Activated T-cell treated with anti-CD3 and anti-CD28 coated beads, Interleukin-2, amount 50 U/mL, for 24 hours (primary cell): ENCODE results near the gene IL2RG.

Experiments
- DNase-seq: peaks from one replicate; pipeline ENCODE4 v3.0.0-alpha.2; 2020
- H3K27ac Mint-ChIP-seq: 2 replicates; pipeline ENCODE4 v1.8.0; 2020; ENCODE audit warnings: mild to moderate bottlenecking, mixed read lengths
- H3K27me3 Mint-ChIP-seq: 2 replicates; pipeline ENCODE4 v1.8.0; 2020; ENCODE audit warnings: mixed read lengths
- H3K36me3 Mint-ChIP-seq: 2 replicates; pipeline ENCODE4 v1.8.0; 2020; ENCODE audit warnings: low read depth, mixed read lengths
- H3K4me1 Mint-ChIP-seq: 2 replicates; pipeline ENCODE4 v1.8.0; 2020; ENCODE audit warnings: low read depth, mixed read lengths
- H3K4me3 Mint-ChIP-seq: 2 replicates; pipeline ENCODE4 v1.8.0; 2020; ENCODE audit warnings: mild to moderate bottlenecking, moderate library complexity, mixed read lengths
- H3K9me3 Mint-ChIP-seq: 2 replicates; pipeline ENCODE4 v1.8.0; 2020; ENCODE audit warnings: mixed read lengths

IL2RG gene

DNA sequence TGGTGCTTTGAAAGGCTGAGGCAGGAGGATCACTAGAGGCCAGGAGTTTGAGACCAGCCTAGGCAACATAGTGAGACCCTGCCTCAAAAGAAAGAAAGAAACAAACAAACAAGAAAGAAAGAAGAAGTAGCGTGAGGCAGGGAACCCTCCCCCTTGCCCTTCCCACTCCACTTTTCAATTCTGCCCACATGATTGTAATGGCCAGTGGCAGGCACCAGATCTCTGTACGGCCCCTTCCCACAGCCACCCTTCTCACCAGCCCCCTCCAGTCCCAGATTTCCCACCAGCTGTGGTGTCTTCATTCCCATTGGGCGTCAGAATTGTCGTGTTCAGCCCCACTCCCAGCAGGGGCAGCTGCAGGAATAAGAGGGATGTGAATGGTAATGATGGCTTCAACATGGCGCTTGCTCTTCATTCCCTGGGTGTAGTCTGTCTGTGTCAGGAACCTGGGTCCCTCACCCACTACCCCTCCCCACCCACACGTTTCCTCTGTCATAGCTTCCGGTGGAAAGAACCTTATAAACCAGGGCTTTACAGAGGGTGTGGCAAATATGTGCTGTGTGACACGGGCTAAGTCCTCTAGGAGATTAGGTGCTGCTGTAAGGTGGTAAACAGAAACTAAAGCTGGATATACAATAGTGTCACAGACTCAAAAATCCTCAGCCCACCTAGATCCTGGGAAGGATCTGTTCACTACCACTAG is at the start of gene IL2RG:
TSS of gene IL2RG (minus strand) at position 437 of the 703 bp plus-strand sequence. CDS start at position 399, 38 bp downstream.
- peak; percentile 71 for DNase-seq
- H3K9me3 Mint-ChIP-seq: no peaks in the 10 kb centered on the region

DNA sequence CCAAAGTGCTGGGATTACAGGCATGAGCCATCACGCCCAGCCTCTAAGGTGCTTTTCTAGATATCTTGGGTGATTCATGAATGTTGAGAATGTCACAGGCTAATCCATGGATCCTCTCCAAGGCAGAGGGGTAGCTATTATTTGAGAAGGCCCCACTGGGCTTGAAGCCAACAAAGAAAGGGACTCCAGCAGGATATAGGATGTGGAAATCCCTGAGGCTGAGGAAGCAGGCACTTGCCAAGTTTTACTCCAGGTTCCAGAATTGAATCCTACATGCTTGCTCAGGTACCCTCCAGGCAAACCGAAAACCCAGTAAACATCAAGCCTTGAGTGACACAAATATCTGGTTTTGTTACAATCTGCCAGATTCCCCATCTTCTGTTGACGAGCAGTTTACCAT is 49.1 kb upstream of the IL2RG start:
- peaks cover 40% of the 10 kb centered on the region for H3K27me3 Mint-ChIP-seq
- H3K27ac Mint-ChIP-seq: no peak overlapping the region
- no peak overlapping the region for H3K4me3 Mint-ChIP-seq
- H3K36me3 Mint-ChIP-seq: no peaks in the 10 kb centered on the region
- H3K9me3 Mint-ChIP-seq: no peaks in the 10 kb centered on the region
- no peak for DNase-seq
- peaks cover 8% of the 10 kb centered on the region for H3K4me1 Mint-ChIP-seq

More for the DNA sequence above, at the start of gene IL2RG:
- Mint-ChIP-seq H3K4me3 (peak within 1 kb of the TSS; percentile 94), H3K27me3 (peaks cover 5% of the 10 kb centered on the region), H3K27ac (peak within 1 kb of the TSS; percentile 97), H3K36me3 (peaks cover 53% of the 10 kb centered on the region), H3K4me1 (peaks cover 52% of the 10 kb centered on the region)

DNA sequence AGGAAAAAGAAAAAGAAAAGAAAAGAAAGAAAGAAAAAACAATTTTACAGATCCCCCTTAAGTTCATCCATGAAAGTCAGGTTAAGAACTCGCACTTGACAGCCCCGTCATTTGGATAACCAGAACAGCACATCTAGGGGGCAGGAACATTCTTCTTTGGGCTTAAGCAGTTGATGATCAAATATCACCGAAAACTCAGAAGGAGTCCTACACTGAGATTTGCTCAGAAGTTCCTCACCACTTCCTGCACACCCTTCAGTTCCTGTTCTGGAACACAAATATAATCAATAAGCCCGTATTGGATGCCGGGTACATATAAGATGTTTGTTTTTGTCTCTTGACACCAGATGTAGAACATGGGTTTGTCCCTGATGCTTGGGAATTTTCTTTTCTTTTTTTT is 48.0 kb upstream of the IL2RG start:
- H3K9me3 Mint-ChIP-seq: no peaks in the 10 kb centered on the region
- DNase-seq: no peak
- peaks cover 8% of the 10 kb centered on the region for H3K4me1 Mint-ChIP-seq
- H3K4me3 Mint-ChIP-seq: no peak overlapping the region
- H3K36me3 Mint-ChIP-seq: no peaks in the 10 kb centered on the region
- peaks cover 33% of the 10 kb centered on the region for H3K27me3 Mint-ChIP-seq
- no peak overlapping the region for H3K27ac Mint-ChIP-seq

DNA sequence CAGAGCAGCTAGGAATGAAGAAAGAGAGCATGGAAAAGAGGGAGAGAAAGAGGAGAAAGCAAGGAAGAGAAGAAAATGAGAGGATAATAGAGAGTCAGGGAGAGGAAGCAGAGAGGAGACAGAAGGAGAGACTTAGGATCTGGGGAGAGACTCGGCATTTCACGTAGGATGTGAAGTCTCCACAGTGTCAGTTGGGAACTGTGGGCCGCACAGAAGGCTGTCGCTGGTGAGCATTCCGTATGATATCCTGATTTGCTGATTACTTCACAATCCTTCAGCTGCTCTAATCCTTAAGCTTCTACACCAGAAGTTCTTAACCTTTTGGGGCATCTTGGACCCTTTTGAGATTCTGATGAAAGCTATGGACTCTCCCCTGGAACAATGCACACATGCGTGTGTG is 47.2 kb upstream of the IL2RG start:
- H3K4me1 Mint-ChIP-seq: peaks cover 8% of the 10 kb centered on the region
- no peak overlapping the region for H3K4me3 Mint-ChIP-seq
- DNase-seq: no peak
- no peak overlapping the region for H3K27ac Mint-ChIP-seq
- H3K27me3 Mint-ChIP-seq: peaks cover 27% of the 10 kb centered on the region
- no peaks in the 10 kb centered on the region for H3K9me3 Mint-ChIP-seq
- H3K36me3 Mint-ChIP-seq: no peaks in the 10 kb centered on the region

DNA sequence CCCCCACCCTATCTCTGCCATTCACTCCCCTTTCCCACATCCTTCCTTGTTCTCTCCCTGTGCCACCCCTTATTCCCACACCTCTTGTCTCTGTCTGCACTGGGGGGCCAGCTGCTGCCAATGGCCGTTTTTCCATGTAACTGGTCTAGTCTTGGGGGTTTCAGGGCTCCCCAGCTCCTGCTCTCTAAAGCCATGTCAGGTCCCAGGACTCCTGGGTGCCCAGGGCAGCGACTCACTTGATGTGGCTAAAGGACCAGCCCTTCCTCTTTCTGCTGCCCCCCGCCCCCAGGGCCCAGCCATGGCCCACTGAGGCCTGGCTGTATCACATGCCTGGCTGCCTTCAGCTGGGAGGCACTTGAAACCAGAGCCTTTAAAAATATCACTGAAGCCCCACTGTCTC is 43.3 kb upstream of the IL2RG start:
- H3K27me3 Mint-ChIP-seq: peaks cover 22% of the 10 kb centered on the region
- H3K27ac Mint-ChIP-seq: no peak overlapping the region
- no peaks in the 10 kb centered on the region for H3K36me3 Mint-ChIP-seq
- no peak overlapping the region for H3K4me3 Mint-ChIP-seq
- H3K9me3 Mint-ChIP-seq: no peaks in the 10 kb centered on the region
- peaks cover 8% of the 10 kb centered on the region for H3K4me1 Mint-ChIP-seq
- DNase-seq: no peak

DNA sequence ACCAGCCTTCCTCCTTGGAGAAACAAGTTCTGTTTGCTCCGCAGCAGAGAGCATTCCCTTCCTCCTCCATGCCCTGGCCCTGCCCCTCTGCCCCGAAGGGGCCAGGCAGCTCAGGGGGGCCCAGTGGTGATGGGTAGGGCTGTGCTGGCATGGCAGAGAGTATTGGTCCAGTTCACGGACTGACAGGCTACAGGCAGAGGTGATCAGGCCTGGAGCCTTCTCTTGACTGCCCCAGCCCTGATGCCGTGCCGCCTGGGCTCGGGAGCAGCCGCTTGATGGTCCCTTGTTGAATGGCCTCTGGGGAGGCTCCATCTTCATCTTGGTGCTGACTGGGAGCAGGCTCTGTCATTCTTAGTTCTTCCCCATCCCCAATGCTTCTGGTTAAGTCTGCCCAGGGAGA is 42.8 kb upstream of the IL2RG start:
- Mint-ChIP-seq H3K36me3 (no peaks in the 10 kb centered on the region), H3K4me3 (no peak overlapping the region), H3K27ac (no peak overlapping the region), H3K4me1 (peaks cover 4% of the 10 kb centered on the region), H3K27me3 (peaks cover 20% of the 10 kb centered on the region), H3K9me3 (no peaks in the 10 kb centered on the region)
- no peak for DNase-seq

DNA sequence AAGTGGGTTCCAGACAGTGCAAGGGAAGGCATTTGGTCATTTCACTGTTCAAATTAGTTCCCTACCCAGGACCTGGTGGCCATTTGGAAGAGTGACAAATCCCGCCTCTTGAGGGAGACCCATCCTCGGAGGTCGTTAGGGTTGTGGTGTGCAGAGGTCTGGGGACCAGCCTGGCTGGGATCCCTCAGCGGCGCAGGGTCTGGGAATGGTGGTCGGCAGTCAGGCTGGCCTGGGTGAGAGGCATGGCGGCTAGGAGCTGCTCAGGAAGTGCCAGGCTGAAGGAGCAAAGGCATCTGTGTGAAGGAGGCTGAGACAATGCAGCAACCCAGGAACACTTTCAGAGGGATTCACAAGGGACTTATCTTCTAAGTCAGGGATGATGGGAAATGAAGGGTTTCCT is 40.0 kb upstream of the IL2RG start:
- Mint-ChIP-seq H3K27me3 (peaks cover 23% of the 10 kb centered on the region), H3K27ac (no peak overlapping the region), H3K36me3 (no peaks in the 10 kb centered on the region), H3K9me3 (no peaks in the 10 kb centered on the region), H3K4me1 (peaks cover 2% of the 10 kb centered on the region), H3K4me3 (no peak overlapping the region)
- no peak for DNase-seq

DNA sequence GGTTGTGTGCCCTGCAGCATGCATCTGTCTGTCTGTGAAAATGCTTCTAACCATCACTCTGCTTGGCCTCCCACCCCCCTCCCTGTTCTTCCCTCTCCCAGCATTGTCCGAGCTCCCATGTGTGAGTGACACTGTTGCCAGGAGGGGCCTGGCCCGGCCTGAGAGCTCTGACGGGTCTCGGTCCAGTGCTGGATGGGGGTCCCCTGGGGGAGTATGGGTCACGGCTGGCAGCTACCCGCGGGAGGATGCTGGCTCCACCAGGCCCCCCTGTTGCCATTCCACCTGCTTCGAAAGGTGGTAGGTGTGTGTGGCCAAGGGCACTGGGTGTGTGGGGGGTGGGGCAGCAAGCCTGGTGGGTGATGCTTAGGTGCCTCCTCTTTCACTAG is 36.9 kb upstream of the IL2RG start:
- no peak for DNase-seq
- peaks cover 26% of the 10 kb centered on the region for H3K27me3 Mint-ChIP-seq
- peaks cover 8% of the 10 kb centered on the region for H3K4me1 Mint-ChIP-seq
- peaks cover 3% of the 10 kb centered on the region for H3K36me3 Mint-ChIP-seq
- H3K9me3 Mint-ChIP-seq: no peaks in the 10 kb centered on the region
- H3K4me3 Mint-ChIP-seq: no peak overlapping the region
- no peak overlapping the region for H3K27ac Mint-ChIP-seq

DNA sequence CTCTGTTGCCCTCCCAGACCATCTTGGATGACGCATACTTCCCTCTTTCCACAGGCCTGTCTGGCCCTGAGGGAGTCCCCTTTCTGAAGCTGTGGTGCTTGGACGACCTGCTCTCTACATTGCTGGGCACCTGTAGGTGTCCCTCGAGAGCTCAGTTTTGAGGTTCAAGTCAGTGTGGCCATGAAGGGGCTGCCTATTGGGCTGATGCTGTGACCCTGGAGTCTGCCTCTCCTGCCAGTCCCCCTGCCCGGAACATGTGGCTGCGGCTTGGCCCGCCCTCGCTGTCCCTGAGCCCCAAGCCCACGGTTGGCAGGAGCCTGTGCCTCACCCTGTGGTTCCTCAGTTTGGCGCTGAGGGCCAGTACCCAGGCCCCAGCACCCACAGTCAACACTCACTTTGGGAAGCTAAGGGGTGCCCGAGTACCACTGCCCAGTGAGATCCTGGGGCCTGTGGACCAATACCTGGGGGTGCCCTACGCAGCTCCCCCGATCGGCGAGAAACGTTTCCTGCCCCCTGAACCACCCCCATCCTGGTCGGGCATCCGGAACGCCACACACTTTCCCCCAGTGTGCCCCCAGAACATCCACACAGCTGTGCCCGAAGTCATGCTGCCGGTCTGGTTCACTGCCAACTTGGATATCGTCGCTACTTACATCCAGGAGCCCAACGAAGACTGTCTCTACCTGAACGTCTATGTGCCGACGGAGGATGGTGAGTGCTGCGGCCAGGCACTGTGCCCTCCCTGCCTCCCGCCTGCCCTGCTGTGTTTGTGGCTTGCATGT is 36.3 kb upstream of the IL2RG start:
- H3K27me3 Mint-ChIP-seq: peaks cover 22% of the 10 kb centered on the region
- peaks cover 7% of the 10 kb centered on the region for H3K36me3 Mint-ChIP-seq
- H3K9me3 Mint-ChIP-seq: no peaks in the 10 kb centered on the region
- peaks cover 8% of the 10 kb centered on the region for H3K4me1 Mint-ChIP-seq
- no peak overlapping the region for H3K27ac Mint-ChIP-seq
- no peak overlapping the region for H3K4me3 Mint-ChIP-seq
- DNase-seq: no peak

DNA sequence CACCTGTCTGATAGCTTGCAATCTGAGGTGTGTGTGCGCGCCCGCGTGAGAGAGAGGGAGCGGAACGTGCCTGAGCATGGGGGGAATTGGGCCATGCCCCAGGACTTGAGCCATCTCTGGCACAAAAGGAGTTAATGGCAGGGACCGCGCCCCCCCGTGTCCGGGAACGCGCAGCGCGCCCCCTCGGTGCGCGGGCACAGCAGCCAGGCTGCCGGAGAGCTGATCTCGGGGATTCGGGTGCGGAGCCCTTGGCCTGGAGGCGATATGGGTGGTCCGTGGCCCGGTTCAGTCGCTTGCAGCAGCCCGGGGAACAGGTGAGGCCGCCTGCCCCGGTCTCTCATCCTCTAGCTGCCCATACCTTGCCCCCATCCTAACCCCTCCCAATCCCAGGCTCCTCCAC is 33.3 kb upstream of the IL2RG start, which contains the start of gene NLGN3:
TSS of gene NLGN3 (plus strand) at position 191 of the 400 bp plus-strand sequence. CDS start 2,909 bp downstream, outside the sequence.
- peaks cover 10% of the 10 kb centered on the region for H3K4me1 Mint-ChIP-seq
- no peak for DNase-seq
- peaks cover 25% of the 10 kb centered on the region for H3K36me3 Mint-ChIP-seq
- H3K9me3 Mint-ChIP-seq: no peaks in the 10 kb centered on the region
- no peak within 1 kb of the TSS for H3K4me3 Mint-ChIP-seq
- H3K27ac Mint-ChIP-seq: peak within 1 kb of the TSS; percentile 7
- peaks cover 23% of the 10 kb centered on the region for H3K27me3 Mint-ChIP-seq

DNA sequence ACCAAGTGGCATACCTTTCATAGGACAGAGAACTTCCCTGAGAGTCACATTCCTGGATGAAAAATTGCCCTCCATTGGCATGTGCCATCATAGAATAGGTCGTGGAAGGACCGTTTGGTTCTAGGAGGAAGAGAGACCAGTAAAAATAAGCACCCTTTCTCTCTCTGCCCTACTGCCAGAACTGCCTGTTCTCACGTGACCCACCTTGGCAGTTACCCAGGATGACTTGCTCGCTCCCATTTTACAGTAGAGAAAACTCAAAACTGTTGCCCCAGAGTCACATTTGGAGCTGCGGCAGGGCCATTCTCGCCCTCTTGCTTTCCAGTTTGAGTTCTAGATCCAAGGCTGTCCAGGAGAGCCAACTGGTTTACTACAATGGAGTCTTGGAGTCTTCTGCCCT is 32.1 kb upstream of the IL2RG start:
- H3K27me3 Mint-ChIP-seq: peaks cover 27% of the 10 kb centered on the region
- H3K36me3 Mint-ChIP-seq: peaks cover 33% of the 10 kb centered on the region
- no peaks in the 10 kb centered on the region for H3K9me3 Mint-ChIP-seq
- peaks cover 14% of the 10 kb centered on the region for H3K4me1 Mint-ChIP-seq
- no peak for DNase-seq
- peak overlapping the region; percentile 34 for H3K27ac Mint-ChIP-seq
- H3K4me3 Mint-ChIP-seq: no peak overlapping the region

DNA sequence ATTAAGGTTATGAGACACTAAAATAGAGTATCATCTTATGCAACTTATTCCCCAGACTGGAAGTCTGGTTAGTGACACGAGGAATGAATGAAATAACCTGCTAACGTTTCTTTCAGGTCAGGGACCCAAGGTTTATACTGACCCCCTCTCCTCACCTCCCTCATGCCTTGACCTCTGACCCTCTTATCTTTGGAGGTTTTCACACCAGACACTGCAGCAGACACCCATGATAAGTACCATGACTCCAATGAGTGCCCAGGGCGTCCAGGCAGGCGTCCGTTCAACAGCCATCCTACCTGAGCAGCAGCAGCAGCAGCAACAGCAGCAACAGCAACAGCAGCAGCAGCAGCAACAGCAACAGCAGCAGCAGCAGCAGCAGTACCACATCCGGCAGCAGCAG is 29.1 kb upstream of the IL2RG start:
- H3K4me3 Mint-ChIP-seq: no peak overlapping the region
- peaks cover 61% of the 10 kb centered on the region for H3K36me3 Mint-ChIP-seq
- DNase-seq: no peak
- H3K27me3 Mint-ChIP-seq: peaks cover 33% of the 10 kb centered on the region
- peak overlapping the region; percentile 52 for H3K27ac Mint-ChIP-seq
- H3K4me1 Mint-ChIP-seq: peaks cover 7% of the 10 kb centered on the region
- no peaks in the 10 kb centered on the region for H3K9me3 Mint-ChIP-seq

DNA sequence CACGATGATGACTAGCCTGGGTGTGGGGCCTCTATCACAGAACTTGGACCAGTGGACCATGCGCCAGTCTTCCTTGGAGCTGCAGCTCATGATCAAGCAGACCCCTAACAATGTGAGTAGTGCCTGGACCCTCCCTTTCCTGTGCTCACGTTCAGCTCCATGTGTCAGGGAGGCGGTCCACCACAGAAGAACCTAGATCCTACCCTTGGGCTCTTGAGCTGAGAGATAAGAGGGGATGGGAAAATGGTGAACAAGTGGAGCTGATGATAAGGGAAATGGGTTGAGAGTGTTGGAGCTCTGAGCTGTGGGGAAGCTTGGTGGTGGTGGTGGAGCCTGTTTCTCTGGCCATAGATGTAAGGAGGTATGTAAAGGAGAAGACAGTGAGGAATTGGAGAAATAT is 20.1 kb upstream of the IL2RG start:
- no peak overlapping the region for H3K27ac Mint-ChIP-seq
- peaks cover 82% of the 10 kb centered on the region for H3K36me3 Mint-ChIP-seq
- peaks cover 44% of the 10 kb centered on the region for H3K27me3 Mint-ChIP-seq
- DNase-seq: no peak
- peaks cover 10% of the 10 kb centered on the region for H3K4me1 Mint-ChIP-seq
- H3K4me3 Mint-ChIP-seq: no peak overlapping the region
- no peaks in the 10 kb centered on the region for H3K9me3 Mint-ChIP-seq

DNA sequence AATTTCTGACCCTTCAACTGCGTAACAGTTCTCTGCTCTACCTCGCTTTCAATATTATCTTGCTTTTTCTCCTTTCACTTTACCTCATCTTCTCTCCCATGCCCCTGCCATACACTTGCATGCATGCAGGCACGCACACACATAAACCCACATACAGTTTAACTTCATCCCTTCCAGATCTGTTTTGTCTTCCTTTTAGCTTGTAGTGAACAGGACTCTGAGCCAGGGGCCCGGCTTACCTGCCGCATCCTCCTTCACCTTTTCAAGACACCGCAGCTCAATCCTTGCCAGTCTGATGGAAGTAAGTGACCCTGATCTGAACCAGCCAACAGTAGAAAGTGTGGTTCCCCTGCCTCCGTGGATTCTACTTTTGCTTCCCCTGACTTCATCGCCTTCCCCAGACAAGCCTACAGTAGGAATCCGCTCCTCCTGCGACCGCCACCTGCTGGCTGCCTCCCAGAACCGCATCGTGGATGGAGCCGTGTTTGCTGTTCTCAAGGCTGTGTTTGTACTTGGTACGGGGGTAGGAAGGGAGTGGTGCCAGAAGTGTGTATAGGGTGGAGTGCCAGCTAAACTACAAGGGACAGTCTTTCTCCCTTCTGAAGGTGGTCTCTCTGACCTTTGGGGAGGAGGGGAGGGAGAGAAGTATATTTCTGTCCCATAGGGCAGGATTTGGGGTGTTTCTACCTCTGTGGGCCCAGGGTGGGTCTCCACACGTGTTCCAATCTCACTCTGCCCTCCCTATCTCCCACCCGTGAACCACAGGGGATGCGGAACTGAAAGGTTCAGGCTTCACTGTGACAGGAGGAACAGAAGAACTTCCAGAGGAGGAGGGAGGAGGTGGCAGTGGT is 17.8 kb upstream of the IL2RG start:
- DNase-seq: peak; percentile 86
- Mint-ChIP-seq H3K27ac (peak overlapping the region; percentile 66), H3K4me3 (no peak overlapping the region), H3K9me3 (no peaks in the 10 kb centered on the region), H3K36me3 (peaks cover 75% of the 10 kb centered on the region), H3K27me3 (peaks cover 32% of the 10 kb centered on the region), H3K4me1 (peaks cover 10% of the 10 kb centered on the region)
